Neutrophil (primary cell): ENCODE measurements around the gene SNAP47.

Experiments used
- H3K27ac ChIP-seq: fragments of 200-600 bp; sonication (generic); 2 replicates; pipeline ENCODE4 v1.5.1; 2016; ENCODE audit warnings: mild to moderate bottlenecking, moderate library complexity
- H3K27me3 ChIP-seq: fragments of 200-600 bp; sonication (generic); 2 replicates; pipeline ENCODE4 v1.6.0; 2016; ENCODE audit warnings: mild to moderate bottlenecking
- H3K36me3 ChIP-seq: fragments of 200-600 bp; sonication (generic); 2 replicates; pipeline ENCODE4 v1.5.1; 2017
- H3K4me1 ChIP-seq, 2 experiments: fragments of 200-600 bp in 1 of 2; sonication (generic) in 1 of 2; 1 replicate in 1 of 2; 2 replicates in 1 of 2; pipeline versions ENCODE4 v1.5.1 to v1.6.1; 2013 to 2016; ENCODE audit warnings: low read depth in 1 of 2, low read length in 1 of 2, mild to moderate bottlenecking in 1 of 2, moderate library complexity in 1 of 2; ENCODE audit not compliant: control insufficient read depth in 1 of 2, insufficient read depth in 1 of 2
- H3K4me3 ChIP-seq, 2 experiments: fragments of 200-600 bp in 1 of 2; sonication (generic) in 1 of 2; 1 replicate in 1 of 2; 2 replicates in 1 of 2; pipeline ENCODE4 v1.5.1; 2013 to 2016; ENCODE audit warnings: low read depth in 1 of 2, low read length in 1 of 2, mild to moderate bottlenecking in 1 of 2, moderate library complexity in 1 of 2
- H3K9me3 ChIP-seq: fragments of 200-600 bp; sonication (generic); 2 replicates; pipeline ENCODE4 v1.5.1; 2016
- CTCF ChIP-seq: fragments of 200-600 bp; sonication (generic); IDR thresholded peaks from 2 replicates; pipeline ENCODE4 v1.5.1; 2016; ENCODE audit warnings: antibody characterized with exemption

SNAP47 gene

GRCh38 chr1:227761621-227762230, 26.5 kb downstream of the SNAP47 start:
- no peak for TF ChIP-seq CTCF
- no peak overlapping the region for H3K27ac ChIP-seq
- H3K4me3 ChIP-seq, result no peak overlapping the region
- H3K36me3 ChIP-seq, result peaks cover 47% of the 10 kb centered on the region
- H3K4me1 ChIP-seq, result no peaks in the 10 kb centered on the region
- H3K27me3 ChIP-seq, result no peaks in the 10 kb centered on the region
- H3K9me3 ChIP-seq, result no peaks in the 10 kb centered on the region

GRCh38 chr1:227762231-227762911, 27.1 kb downstream of the SNAP47 start:
- no peak for TF ChIP-seq CTCF
- peaks cover 52% of the 10 kb centered on the region for H3K36me3 ChIP-seq
- no peak overlapping the region for H3K4me3 ChIP-seq
- no peaks in the 10 kb centered on the region for H3K27me3 ChIP-seq
- no peaks in the 10 kb centered on the region for H3K9me3 ChIP-seq
- H3K4me1 ChIP-seq, result no peaks in the 10 kb centered on the region
- no peak overlapping the region for H3K27ac ChIP-seq

DNA sequence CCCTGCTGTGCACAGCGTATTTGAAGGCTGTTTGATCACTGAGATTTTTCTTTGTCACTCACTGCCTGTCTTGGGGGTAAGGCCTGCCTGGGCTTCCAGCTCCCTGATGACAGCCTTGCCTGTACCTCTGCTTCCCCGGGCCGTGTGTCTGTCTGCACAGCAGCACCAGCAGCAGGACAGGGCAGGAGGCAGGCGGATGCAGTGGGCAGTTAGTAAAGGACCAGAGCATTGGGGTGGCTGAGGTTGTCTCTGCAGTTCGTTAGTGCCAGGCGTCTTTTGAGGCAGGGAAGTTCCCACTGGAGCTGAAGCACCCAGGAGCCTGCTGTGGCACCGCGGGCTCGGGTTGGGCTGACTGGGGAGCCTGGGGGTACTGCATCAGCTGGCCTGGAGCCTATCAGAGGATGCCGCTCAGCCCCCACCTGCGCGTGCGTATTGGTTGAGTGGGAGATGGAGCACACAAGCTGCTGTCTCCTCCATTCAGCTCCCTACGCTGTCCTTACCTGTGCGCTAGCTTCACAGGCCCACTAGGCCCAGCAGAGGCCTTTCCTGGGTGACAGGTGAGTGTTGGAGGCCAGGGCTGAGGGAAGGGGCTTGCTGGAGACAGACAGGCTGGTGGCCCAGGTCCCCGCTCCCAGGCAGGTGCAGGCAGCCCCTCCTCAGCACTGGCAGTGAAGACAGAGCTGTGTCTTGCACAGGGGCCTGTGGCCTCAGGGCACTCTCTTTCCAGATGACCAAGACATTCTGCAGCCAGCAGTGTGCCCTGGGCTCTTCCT, 28.2 kb downstream of the SNAP47 start:
- H3K9me3 ChIP-seq, result no peaks in the 10 kb centered on the region
- no peak for TF ChIP-seq CTCF

GRCh38 chr1:227764019-227764391, 28.8 kb downstream of the SNAP47 start:
- H3K27me3 ChIP-seq, result no peaks in the 10 kb centered on the region
- no peaks in the 10 kb centered on the region for H3K4me1 ChIP-seq
- no peak overlapping the region for H3K4me3 ChIP-seq
- H3K36me3 ChIP-seq, result peaks cover 67% of the 10 kb centered on the region
- H3K27ac ChIP-seq, result no peak overlapping the region
- TF ChIP-seq CTCF, result no peak
- H3K9me3 ChIP-seq, result no peaks in the 10 kb centered on the region

More for the DNA sequence above, 28.2 kb downstream of the SNAP47 start:
- Histone ChIP-seq H3K4me1 (no peaks in the 10 kb centered on the region), H3K36me3 (peaks cover 63% of the 10 kb centered on the region), H3K4me3 (no peak overlapping the region), H3K27ac (no peak overlapping the region), H3K27me3 (no peaks in the 10 kb centered on the region)

DNA sequence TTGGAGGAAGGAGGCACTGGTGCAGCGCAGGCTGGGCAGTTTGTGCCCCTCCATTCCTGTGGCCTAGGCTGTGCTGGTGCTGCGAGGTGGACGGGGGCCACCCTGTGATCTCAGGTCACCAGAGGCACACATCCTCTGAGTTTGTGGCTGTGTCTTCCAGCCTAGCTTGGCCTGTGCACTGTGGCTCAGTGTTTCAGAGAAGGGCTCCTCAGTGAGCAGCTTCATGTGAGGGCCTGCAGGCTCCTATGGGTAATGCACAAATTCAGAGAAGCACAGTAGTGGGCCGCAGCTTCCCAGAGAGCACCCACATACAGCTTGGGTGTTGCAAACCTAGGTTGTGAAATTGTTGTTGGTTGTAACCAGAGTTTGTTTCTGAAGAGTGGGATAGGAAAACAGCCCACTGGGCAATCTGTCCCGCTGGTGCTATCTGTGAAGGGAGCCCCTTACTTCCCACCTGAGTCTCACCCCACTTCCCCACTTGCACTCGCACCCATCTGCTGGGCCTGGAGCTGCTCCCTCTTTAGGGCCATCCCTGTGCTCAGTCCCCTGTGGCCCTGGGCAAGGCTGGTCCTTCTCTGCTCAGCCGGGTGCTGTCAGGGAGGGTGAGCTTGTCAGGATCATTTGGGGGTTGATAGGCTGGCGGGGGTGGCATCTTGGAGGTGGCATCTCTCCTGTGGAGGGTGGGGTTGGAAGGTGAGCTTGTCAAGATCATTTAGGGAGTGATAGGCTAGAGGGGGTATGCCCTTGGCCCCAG, 30.2 kb downstream of the SNAP47 start:
- Histone ChIP-seq H3K27me3 (no peaks in the 10 kb centered on the region), H3K27ac (no peak overlapping the region), H3K4me1 (no peaks in the 10 kb centered on the region), H3K36me3 (peaks cover 64% of the 10 kb centered on the region), H3K9me3 (no peaks in the 10 kb centered on the region), H3K4me3 (no peak overlapping the region)
- no peak for TF ChIP-seq CTCF
